CD14-positive monocyte (primary cell): ENCODE results near the gene TMEM237. TPM values are rescaled to one million over a fixed set of nuclear protein-coding genes. Genes with fewer than 3 reads are reported as not detected.
A peak's percentile ranks its signal among the peaks of the same experiment; 100 is the strongest.

Experiments
- DNase-seq, 3 donors: peaks; one replicate each; pipeline ENCODE4 v3.0.0-alpha.2; 2011 to 2022
- H2AFZ ChIP-seq: 2 replicates; pipeline ENCODE4 v1.6.0; 2012; ENCODE audit warnings: mild to moderate bottlenecking, low read depth, low read length, inconsistent platforms; ENCODE audit not compliant: insufficient read depth, poor library complexity, severe bottlenecking
- H3K27ac ChIP-seq, 2 donors: 1 replicate in 1 of 2; 2 replicates in 1 of 2; pipeline ENCODE4 v1.5.1; 2012 to 2013; ENCODE audit warnings: low read length in 2 of 2, control low read depth in 1 of 2, inconsistent platforms in 1 of 2, low read depth in 1 of 2, mild to moderate bottlenecking in 1 of 2
- H3K27me3 ChIP-seq, 2 donors: one replicate each; pipeline versions ENCODE4 v1.6.0 to v1.6.1; 2011 to 2013; ENCODE audit warnings: low read length in 2 of 2; ENCODE audit not compliant: control insufficient read depth in 2 of 2, insufficient read depth in 2 of 2
- H3K36me3 ChIP-seq, 2 donors: replicated peaks in 1 of 2; 1 replicate in 1 of 2; 2 replicates in 1 of 2; pipeline versions ENCODE4 v1.5.1 to v1.6.1; 2012 to 2013; ENCODE audit warnings: low read length in 2 of 2, control low read depth in 1 of 2, inconsistent platforms in 1 of 2, mild to moderate bottlenecking in 1 of 2; ENCODE audit not compliant: insufficient read depth in 2 of 2, control insufficient read depth in 1 of 2
- H3K4me1 ChIP-seq, 2 donors: 1 replicate in 1 of 2; 2 replicates in 1 of 2; pipeline versions ENCODE4 v1.5.1 to v1.6.1; 2012 to 2013; ENCODE audit warnings: low read length in 2 of 2, control low read depth in 1 of 2, inconsistent platforms in 1 of 2, mild to moderate bottlenecking in 1 of 2, moderate library complexity in 1 of 2; ENCODE audit not compliant: insufficient read depth in 2 of 2, control insufficient read depth in 1 of 2
- H3K4me2 ChIP-seq: replicated peaks from 2 replicates; pipeline ENCODE3; 2012; ENCODE audit warnings: low read length, moderate library complexity, mild to moderate bottlenecking; ENCODE audit not compliant: poor library complexity, severe bottlenecking; ENCODE audit errors: extremely low read depth
- H3K4me3 ChIP-seq, 3 experiments: fragments of 200-600 bp in 1 of 3; sonication (generic) in 1 of 3; replicated peaks in 1 of 3; 1 replicate in 2 of 3; 2 replicates in 1 of 3; pipeline ENCODE4 v1.5.1; 2011 to 2013; ENCODE audit warnings: low read length in 3 of 3, mild to moderate bottlenecking in 3 of 3, control low read depth in 2 of 3, low read depth in 2 of 3, inconsistent platforms in 1 of 3, moderate library complexity in 1 of 3
- H3K79me2 ChIP-seq: 2 replicates; pipeline ENCODE4 v1.6.0; 2012; ENCODE audit warnings: mild to moderate bottlenecking, control low read depth, inconsistent platforms, low read length, moderate library complexity; ENCODE audit not compliant: insufficient read depth
- H3K9ac ChIP-seq: 2 replicates; pipeline ENCODE4 v1.6.0; 2017; ENCODE audit warnings: low read length, mild to moderate bottlenecking; ENCODE audit not compliant: insufficient read depth, poor library complexity, severe bottlenecking
- H3K9me3 ChIP-seq, 2 donors: replicated peaks in 1 of 2; 1 replicate in 1 of 2; 2 replicates in 1 of 2; pipeline versions ENCODE4 v1.5.1 to v1.6.1; 2012 to 2013; ENCODE audit warnings: low read length in 2 of 2, control low read depth in 1 of 2; ENCODE audit not compliant: control insufficient read depth in 1 of 2, insufficient read depth in 1 of 2
- H4K20me1 ChIP-seq: 2 replicates; pipeline ENCODE4 v1.6.0; 2012; ENCODE audit warnings: mild to moderate bottlenecking, low read length, control low read depth, moderate library complexity; ENCODE audit not compliant: insufficient read depth
- H3K27ac Mint-ChIP-seq, 7 donors: one replicate each; pipeline ENCODE4 v1.8.0; 2020; ENCODE audit warnings: mild to moderate bottlenecking in 7 of 7, mixed read lengths in 7 of 7, moderate library complexity in 6 of 7, inconsistent platforms in 2 of 7
- H3K27me3 Mint-ChIP-seq, 3 donors: one replicate each; pipeline ENCODE4 v1.8.0; 2021 to 2022; ENCODE audit warnings: low read depth in 3 of 3, mild to moderate bottlenecking in 3 of 3, mixed read lengths in 3 of 3, moderate library complexity in 3 of 3, inconsistent platforms in 1 of 3
- H3K36me3 Mint-ChIP-seq, 2 donors: one replicate each; pipeline ENCODE4 v1.8.0; 2020; ENCODE audit warnings: mixed read lengths in 2 of 2, inconsistent platforms in 1 of 2, mild to moderate bottlenecking in 1 of 2
- H3K4me1 Mint-ChIP-seq: one replicate; pipeline ENCODE4 v1.8.0; 2020; ENCODE audit warnings: mild to moderate bottlenecking, mixed read lengths
- H3K4me3 Mint-ChIP-seq, 2 donors: one replicate each; pipeline ENCODE4 v1.8.0; 2020; ENCODE audit warnings: mild to moderate bottlenecking in 2 of 2, mixed read lengths in 2 of 2, moderate library complexity in 1 of 2
- H3K9me3 Mint-ChIP-seq, 7 donors: one replicate each; pipeline ENCODE4 v1.8.0; 2020 to 2022; ENCODE audit warnings: mixed read lengths in 7 of 7, mild to moderate bottlenecking in 6 of 7, moderate library complexity in 6 of 7, inconsistent platforms in 2 of 7
- WGBS: methylation state at CpG from one replicate; pipeline ENCODE4 v1.1.5; 2013; ENCODE audit warnings: missing lambda C conversion rate; ENCODE audit not compliant: insufficient coverage; 5-methylcytosine and 5-hydroxymethylcytosine counted together
- intact Hi-C, 2 donors: fragments of 100-400 bp; cut with micrococcal nuclease; formaldehyde crosslinking; loops; one replicate each; pipeline versions ENCODE4 v1.15.0 to v1.15.1; 2023
- polyA minus RNA-seq: library from RNA; depleted of rRNA, polyadenylated mRNA; stranded (reverse); fragments of >200 nt; gene quantifications from 2 replicates; pipeline ENCODE4 v1.2.3, GENCODE V29; 2012
- polyA plus RNA-seq, 3 donors: library from polyadenylated mRNA; depleted of rRNA in 1 of 3; unstranded in 2 of 3; stranded (reverse) in 1 of 3; fragments of 300-500 nt in 2 of 3; fragments of >200 nt in 1 of 3; fragmentation: Illumina TruSeq in 2 of 3; gene quantifications; 1 replicate in 2 of 3; 2 replicates in 1 of 3; pipeline ENCODE4 v1.2.3, GENCODE V29; 2012 to 2021
- total RNA-seq, 12 experiments: library from RNA in 1 of 12; stranded (reverse) in 1 of 12; fragments of 120-200 nt in 1 of 12; gene quantifications; one replicate each; pipeline ENCODE4 v1.2.4 and lab custom pipeline; 2013 to 2026; ENCODE audit warnings: mixed read lengths in 6 of 12, inconsistent platforms in 1 of 12
- TF ChIP-seq, protein P1 (sequence below): fragments of 200-600 bp; IDR thresholded peaks from one replicate; pipeline ENCODE4 v1.8.0; 2022; ENCODE audit warnings: antibody characterized with exemption, mild to moderate bottlenecking

TMEM237 gene
- total RNA-seq (2013), result 2.2 TPM
- 1 to 10 TPM in 1 of 3 donors, under 1 TPM in 2; 0.33 to 1.0 (median 0.53) TPM for polyA plus RNA-seq
- under 0.01 and 0.72 TPM in 2 replicates for polyA minus RNA-seq
- total RNA-seq (lab: John Stamatoyannopoulos, UW), result 0.17 to 7.8 (median 0.92) reads per million in 11 experiments

GRCh38 chr2:201643216-201643890 lies at the start of gene TMEM237:
Gene TMEM237 (minus strand): TSS chr2:201643503. CDS start chr2:201643400, 103 bp downstream.
- Histone ChIP-seq H3K36me3 (no peaks in the 10 kb centered on the region), H4K20me1 (no peaks in the 10 kb centered on the region), H3K79me2 (no peaks in the 10 kb centered on the region), H2AFZ (peak within 1 kb of the TSS; percentile 99), H3K4me2 (peak within 1 kb of the TSS; percentile 93), H3K27ac (peak within 1 kb of the TSS; percentile 4 to 69), H3K9me3 (no peaks in the 10 kb centered on the region), H3K9ac (peak within 1 kb of the TSS; percentile 69), H3K4me3 (peak within 1 kb of the TSS; percentile 56 to 95 (median 79)), H3K27me3 (peaks cover 0 to 3% of the 10 kb centered on the region in 2 donors), H3K4me1 (peaks cover 8 to 12% of the 10 kb centered on the region in 2 donors)
- H3K4me1 Mint-ChIP-seq, result peaks cover 12% of the 10 kb centered on the region
- H3K4me3 Mint-ChIP-seq, result peak within 1 kb of the TSS; percentile 92 to 96
- DNase-seq, result peak in 1 of 3 donors; percentile 9
- peaks cover 2 to 9% (median 5%) of the 10 kb centered on the region in 3 donors for H3K27me3 Mint-ChIP-seq
- intact Hi-C loops, result loop anchor here in 1 of 2 donors (10.0 kb wide), 1 partner anchor 189 kb away; the partner anchor contains the start of genes STRADB and TRAK2
- TF ChIP-seq, protein P1, sequence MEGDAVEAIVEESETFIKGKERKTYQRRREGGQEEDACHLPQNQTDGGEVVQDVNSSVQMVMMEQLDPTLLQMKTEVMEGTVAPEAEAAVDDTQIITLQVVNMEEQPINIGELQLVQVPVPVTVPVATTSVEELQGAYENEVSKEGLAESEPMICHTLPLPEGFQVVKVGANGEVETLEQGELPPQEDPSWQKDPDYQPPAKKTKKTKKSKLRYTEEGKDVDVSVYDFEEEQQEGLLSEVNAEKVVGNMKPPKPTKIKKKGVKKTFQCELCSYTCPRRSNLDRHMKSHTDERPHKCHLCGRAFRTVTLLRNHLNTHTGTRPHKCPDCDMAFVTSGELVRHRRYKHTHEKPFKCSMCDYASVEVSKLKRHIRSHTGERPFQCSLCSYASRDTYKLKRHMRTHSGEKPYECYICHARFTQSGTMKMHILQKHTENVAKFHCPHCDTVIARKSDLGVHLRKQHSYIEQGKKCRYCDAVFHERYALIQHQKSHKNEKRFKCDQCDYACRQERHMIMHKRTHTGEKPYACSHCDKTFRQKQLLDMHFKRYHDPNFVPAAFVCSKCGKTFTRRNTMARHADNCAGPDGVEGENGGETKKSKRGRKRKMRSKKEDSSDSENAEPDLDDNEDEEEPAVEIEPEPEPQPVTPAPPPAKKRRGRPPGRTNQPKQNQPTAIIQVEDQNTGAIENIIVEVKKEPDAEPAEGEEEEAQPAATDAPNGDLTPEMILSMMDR, result no peak
- no peaks in the 10 kb centered on the region for H3K36me3 Mint-ChIP-seq
- no peaks in the 10 kb centered on the region for H3K9me3 Mint-ChIP-seq
- H3K27ac Mint-ChIP-seq, result peak within 1 kb of the TSS; percentile 57 to 92 (median 85)
- 0% methylated on average over 34 of the region's 41 CpGs for WGBS

GRCh38 chr2:201685156-201685555 lies 41.9 kb upstream of the TMEM237 start:
- H3K79me2 ChIP-seq, result no peaks in the 10 kb centered on the region
- no peak overlapping the region for H3K4me2 ChIP-seq
- TF ChIP-seq, protein P1, result no peak
- no peaks in the 10 kb centered on the region for H3K27me3 ChIP-seq
- no peak overlapping the region for H3K4me3 Mint-ChIP-seq
- H3K4me1 ChIP-seq, result no peaks in the 10 kb centered on the region
- H3K9me3 Mint-ChIP-seq, result no peaks in the 10 kb centered on the region
- intact Hi-C loops, result no loop called here
- peaks cover 2 to 6% (median 2%) of the 10 kb centered on the region in 3 donors for H3K27me3 Mint-ChIP-seq
- no peaks in the 10 kb centered on the region for H4K20me1 ChIP-seq
- H3K9me3 ChIP-seq, result no peaks in the 10 kb centered on the region
- H3K9ac ChIP-seq, result no peak overlapping the region
- H2AFZ ChIP-seq, result no peak overlapping the region
- no peak overlapping the region for H3K4me3 ChIP-seq
- no peak overlapping the region for H3K27ac ChIP-seq
- H3K27ac Mint-ChIP-seq, result no peak overlapping the region
- H3K4me1 Mint-ChIP-seq, result no peaks in the 10 kb centered on the region
- H3K36me3 Mint-ChIP-seq, result no peaks in the 10 kb centered on the region
- no peaks in the 10 kb centered on the region for H3K36me3 ChIP-seq
- WGBS, result 90% methylated on average over 3 of the region's 3 CpGs
- no peak for DNase-seq
